PC-9 (cell line): ENCODE results near the gene IGIP.

Source experiments
- CTCF ChIP-seq: fragments of 200-600 bp; sonication (generic); conservative IDR thresholded peaks from 2 replicates; pipeline ENCODE4 v1.6.1; 2017; ENCODE audit warnings: mixed run types, antibody characterized with exemption, mild to moderate bottlenecking, moderate library complexity
- EZH2 ChIP-seq: fragments of 200-600 bp; sonication (generic); IDR thresholded peaks from 2 replicates; pipeline ENCODE4 v1.8.0; 2017; ENCODE audit warnings: antibody characterized with exemption, low read depth

- TF ChIP-seq CTCF: no peak
- TF ChIP-seq EZH2: no peak
Measured at GRCh38 chr5:140076142-140076541, 49.6 kb upstream of the IGIP start.
